Cardiac fibroblast (primary cell): Measurements from ENCODE around the gene MYO5B.

Experiments used
- DNase-seq, 2 donors: peaks; one replicate each; pipeline versions ENCODE4 v3.0.0 to v3.0.0-alpha.2; 2010; ENCODE audit warnings: low read depth in 2 of 2
- H3K4me3 ChIP-seq, 2 donors: replicated peaks in 1 of 2; 1 replicate in 1 of 2; 2 replicates in 1 of 2; pipeline ENCODE4 v1.5.1; 2011; ENCODE audit warnings: low read depth in 2 of 2, low read length in 2 of 2, mild to moderate bottlenecking in 2 of 2, moderate library complexity in 1 of 2
- CTCF ChIP-seq: IDR thresholded peaks from one replicate; pipeline ENCODE4 v1.5.1; 2011; ENCODE audit warnings: low read depth, mild to moderate bottlenecking, low read length, inconsistent platforms

Gene MYO5B

DNA sequence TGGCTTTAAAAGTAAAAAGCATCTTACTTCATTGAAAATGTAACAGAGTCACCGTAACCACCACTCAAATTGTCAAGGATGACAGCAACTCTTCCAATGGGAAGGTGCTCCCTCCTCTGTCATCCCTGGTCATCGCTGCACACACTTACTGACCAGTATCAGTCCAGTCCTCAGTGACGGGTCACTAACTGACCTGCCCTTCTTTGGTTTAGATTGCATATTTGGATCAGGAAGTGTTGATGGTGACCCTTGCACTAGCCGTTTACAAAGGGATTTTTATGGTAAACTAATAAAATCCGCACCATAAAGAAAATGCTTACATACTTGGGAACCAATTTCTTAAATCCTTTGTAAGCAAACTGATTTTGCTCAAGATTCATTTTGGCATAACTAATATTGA, 239.7 kb downstream of the MYO5B start:
- no peak for TF ChIP-seq CTCF
- DNase-seq: no peak
- H3K4me3 ChIP-seq: no peak overlapping the region

DNA sequence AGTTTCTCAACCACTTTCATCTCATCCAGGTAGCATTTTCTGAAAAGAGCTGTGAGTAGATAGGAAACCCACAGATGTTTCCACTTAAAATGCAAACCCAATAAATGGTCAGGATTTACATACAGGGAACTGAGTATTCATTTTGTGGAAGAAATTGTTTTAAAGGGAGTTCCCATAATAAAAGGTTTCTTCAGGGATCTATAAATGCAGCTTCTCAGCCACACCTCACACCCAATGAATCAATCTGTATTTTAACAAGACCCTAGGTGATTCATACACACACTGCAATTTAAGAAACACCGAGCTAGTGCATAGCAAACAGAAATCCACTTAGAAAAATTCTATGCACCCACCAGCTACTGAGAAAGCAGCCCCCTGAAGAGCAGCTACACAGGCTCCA, 241.6 kb downstream of the MYO5B start:
- H3K4me3 ChIP-seq: no peak overlapping the region
- no peak for DNase-seq
- no peak for TF ChIP-seq CTCF

DNA sequence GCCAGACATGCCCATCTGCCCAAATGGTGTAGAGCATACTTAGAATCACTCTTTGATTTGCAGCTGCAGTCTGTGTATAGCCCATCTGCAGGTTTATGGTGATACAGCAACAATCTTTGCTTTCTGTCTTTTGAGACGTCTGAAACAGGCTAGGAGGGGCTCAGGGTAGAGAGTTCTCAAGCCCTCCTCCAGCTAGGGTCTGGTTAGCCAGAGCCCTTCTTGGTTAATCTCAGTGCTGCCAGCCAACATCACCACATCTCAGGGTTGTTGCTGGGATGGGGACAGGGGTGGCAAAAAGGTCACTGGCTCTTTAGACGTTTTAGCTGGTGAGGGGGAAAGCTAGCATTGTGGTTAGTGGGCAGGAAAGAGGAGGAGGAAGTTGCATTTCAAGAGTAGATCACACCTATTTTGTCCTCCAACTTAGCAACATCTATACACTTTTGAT, 245.0 kb downstream of the MYO5B start:
- H3K4me3 ChIP-seq: no peak overlapping the region
- TF ChIP-seq CTCF: no peak
- DNase-seq: no peak

GRCh38 chr18:49948975-49949374, 246.0 kb downstream of the MYO5B start:
- DNase-seq: no peak
- no peak overlapping the region for H3K4me3 ChIP-seq
- no peak for TF ChIP-seq CTCF

- peak; percentile 3 to 9 for DNase-seq
Measured at GRCh38 chr18:49944663-49945062, 250.3 kb downstream of the MYO5B start.

DNA sequence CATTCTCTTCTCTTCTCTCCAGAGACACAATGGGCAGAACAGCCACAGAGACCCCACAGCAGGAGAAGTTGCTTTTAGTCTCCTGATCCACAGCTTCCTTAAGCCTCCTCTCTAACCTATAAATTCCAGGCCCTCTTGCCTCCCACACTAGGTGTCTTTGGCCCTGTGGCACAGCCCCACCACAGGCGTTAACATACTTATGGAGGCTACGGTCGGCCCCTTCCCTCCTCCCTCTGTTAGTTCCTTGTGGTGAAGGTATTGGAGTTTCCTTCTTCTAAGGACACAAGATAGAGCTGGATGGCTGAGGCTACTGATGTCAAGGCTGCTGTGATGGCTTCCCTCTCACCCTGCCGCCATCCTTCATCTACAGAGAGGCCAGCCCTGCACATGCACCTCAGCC, 258.1 kb downstream of the MYO5B start:
- DNase-seq: no peak
- no peak overlapping the region for H3K4me3 ChIP-seq
- no peak for TF ChIP-seq CTCF

More at GRCh38 chr18:49944663-49945062, 250.3 kb downstream of the MYO5B start:
- no peak overlapping the region for H3K4me3 ChIP-seq
- no peak for TF ChIP-seq CTCF

GRCh38 chr18:49935215-49935614, 259.7 kb downstream of the MYO5B start:
- TF ChIP-seq CTCF: no peak
- DNase-seq: no peak
- no peak overlapping the region for H3K4me3 ChIP-seq
